Body of pancreas (tissue), 4 donors: Measurements from ENCODE around the gene ATG2A.

Source experiments
- CTCF ChIP-seq, 7 experiments: fragments of 450-650 bp in 4 of 7; fragments of 200-600 bp in 3 of 7; sonication (generic) in 3 of 7; IDR thresholded peaks; one replicate each; pipeline ENCODE4 v1.5.1; 2016 to 2019; ENCODE audit warnings: antibody characterized with exemption in 7 of 7
- POLR2A ChIP-seq, 3 donors: fragments of 450-650 bp; IDR thresholded peaks; one replicate each; pipeline ENCODE4 v1.6.1; 2016; ENCODE audit warnings: antibody characterized with exemption in 3 of 3, mild to moderate bottlenecking in 2 of 3

GRCh38 chr11:64891880-64892279, 25.1 kb downstream of the ATG2A start:
- TF ChIP-seq CTCF (IDR thresholded peaks at IDR 0.05) (no peak), POLR2A (IDR thresholded peaks at IDR 0.05) (no peak)
